HepG2 (cell line): ENCODE results near the gene ZSCAN21. TPM values are rescaled to one million over a fixed set of nuclear protein-coding genes. Genes with fewer than 3 reads are reported as not detected.

Experiments
- ATAC-seq: fragments of 200-7000 bp; cut with Tn5 transposase; 3 replicates; pipeline ENCODE4 v1.9.1; 2020; ENCODE audit warnings: mild to moderate bottlenecking, moderate library complexity
- BruUV-seq: library from RNA; stranded (reverse); fragments of 400-500 nt; replicated peaks from 2 replicates; lab custom pipeline; 2021; lab: Mats Ljungman, UMichigan
- CTCF ChIA-PET: fragments of 300-600 bp; formaldehyde crosslinking; extraction: SDS; loops from one replicate; lab custom pipeline; 2021; ENCODE audit warnings: low total read pairs, inconsistent platforms, low intra/inter-chr PET ratio; lab: Yijun Ruan, JAX
- POLR2A ChIA-PET: fragments of 350-600 bp; sonication (Branson Sonifier 250); formaldehyde crosslinking; loops from one replicate; lab custom pipeline; 2020; ENCODE audit warnings: antibody characterized with exemption, inconsistent platforms; lab: Yijun Ruan, JAX
- DNase-seq: peaks from one replicate; pipeline ENCODE4 v3.0.0-alpha.2; 2015; ENCODE audit warnings: low spot score
- FAIRE-seq: peaks from 3 replicates; lab custom pipeline; 2011; peaks lifted over from hg19 to GRCh38; lab: Jason Lieb, UNC
- H2AFZ ChIP-seq: one replicate; pipeline ENCODE4 v1.6.1; 2011; ENCODE audit warnings: low read length, inconsistent platforms
- H3K27ac ChIP-seq: fragments of 300-600 bp; 3 replicates; pipeline ENCODE4 v1.8.0; 2011; ENCODE audit warnings: mixed run types, mild to moderate bottlenecking, mixed read lengths, low read length, inconsistent platforms; ENCODE audit not compliant: insufficient read depth; ENCODE audit errors: extremely low read length
- H3K27me3 ChIP-seq, 2 experiments: fragments of 200-600 bp in 1 of 2; 2 replicates in 1 of 2; 3 replicates in 1 of 2; pipeline versions ENCODE4 v1.6.0 to v1.8.0; 2011; ENCODE audit warnings: low read length in 2 of 2, mild to moderate bottlenecking in 2 of 2, moderate library complexity in 2 of 2, inconsistent platforms in 1 of 2; ENCODE audit not compliant: insufficient read depth in 2 of 2, control insufficient read depth in 1 of 2
- H3K36me3 ChIP-seq, 2 experiments: fragments of 200-600 bp in 1 of 2; replicated peaks in 1 of 2; 2 replicates in 1 of 2; 3 replicates in 1 of 2; pipeline versions ENCODE4 v1.5.1 to v1.8.0; 2011; ENCODE audit warnings: low read length in 2 of 2, inconsistent platforms in 1 of 2; ENCODE audit not compliant: insufficient read depth in 2 of 2, control insufficient read depth in 1 of 2
- H3K4me1 ChIP-seq: 2 replicates; pipeline ENCODE4 v1.5.1; 2012; ENCODE audit warnings: low read length, inconsistent platforms; ENCODE audit not compliant: insufficient read depth
- H3K4me2 ChIP-seq: 2 replicates; pipeline ENCODE4 v1.6.0; 2011; ENCODE audit warnings: low read depth, low read length, inconsistent platforms
- H3K4me3 ChIP-seq, 3 experiments: fragments of 200-600 bp in 1 of 3; sonication (generic), shearing (Covaris generic) in 1 of 3; replicated peaks in 1 of 3; 2 replicates each; pipeline ENCODE4 v1.5.1; 2011 to 2016; ENCODE audit warnings: low read length in 3 of 3, inconsistent platforms in 2 of 3, low read depth in 2 of 3, mild to moderate bottlenecking in 2 of 3, control low read depth in 1 of 3, mixed read lengths in 1 of 3; ENCODE audit not compliant: insufficient read depth in 1 of 3
- H3K79me2 ChIP-seq: one replicate; pipeline ENCODE4 v1.6.1; 2011; ENCODE audit warnings: low read length, inconsistent platforms; ENCODE audit not compliant: insufficient read depth
- H3K9ac ChIP-seq: 2 replicates; pipeline ENCODE4 v1.6.0; 2011; ENCODE audit warnings: mild to moderate bottlenecking, low read depth, low read length, inconsistent platforms; ENCODE audit not compliant: insufficient read depth
- H3K9me3 ChIP-seq: 2 replicates; pipeline ENCODE4 v1.5.1; 2012; ENCODE audit warnings: mild to moderate bottlenecking, low read length
- H4K20me1 ChIP-seq: 2 replicates; pipeline ENCODE4 v1.6.0; 2011; ENCODE audit warnings: inconsistent platforms, mild to moderate bottlenecking, low read length, moderate library complexity; ENCODE audit not compliant: insufficient read depth
- HIVEP1 ChIP-seq: sonication (generic); formaldehyde crosslinking; IDR thresholded peaks from 2 replicates; pipeline ENCODE4 v1.4.0; 2020; ENCODE audit warnings: mild to moderate bottlenecking, missing genetic modification reagents
- NPAS2 ChIP-seq: sonication (generic); formaldehyde crosslinking; IDR thresholded peaks from 2 replicates; pipeline ENCODE4 v1.8.0; 2022; ENCODE audit warnings: mild to moderate bottlenecking, missing genetic modification reagents, borderline replicate concordance
- RBFOX2 ChIP-seq: fragments of 200-400 bp; formaldehyde crosslinking; IDR thresholded peaks from 2 replicates; pipeline ENCODE4 v1.6.1; 2017; ENCODE audit warnings: low read depth, mild to moderate bottlenecking, low read length
- RBM22 ChIP-seq: fragments of 200-400 bp; formaldehyde crosslinking; optimal IDR thresholded peaks from 2 replicates; pipeline ENCODE3; 2017; ENCODE audit warnings: mild to moderate bottlenecking, low read length, moderate library complexity
- SMYD3 ChIP-seq: sonication (generic); formaldehyde crosslinking; IDR thresholded peaks from 2 replicates; pipeline ENCODE4 v1.8.1; 2023; ENCODE audit warnings: mild to moderate bottlenecking, missing genetic modification reagents
- TBP ChIP-seq: sonication (generic); formaldehyde crosslinking; IDR thresholded peaks from 2 replicates; pipeline ENCODE4 v1.5.0; 2020; ENCODE audit warnings: missing genetic modification reagents
- ZNF12 ChIP-seq: sonication (generic); formaldehyde crosslinking; IDR thresholded peaks from 2 replicates; pipeline ENCODE4 v1.5.0; 2020; ENCODE audit warnings: missing genetic modification reagents
- ZNF703 ChIP-seq: sonication (generic); formaldehyde crosslinking; IDR thresholded peaks from 2 replicates; pipeline ENCODE4 v1.5.1; 2020; ENCODE audit warnings: missing genetic modification reagents, mild to moderate bottlenecking, moderate library complexity, borderline replicate concordance
- ZNF800 ChIP-seq: sonication (generic); formaldehyde crosslinking; IDR thresholded peaks from 2 replicates; pipeline ENCODE4 v1.4.0; 2020; ENCODE audit warnings: missing genetic modification reagents
- WGBS: methylation state at CpG from one replicate; pipeline ENCODE4 v1.1.6; 2017; ENCODE audit warnings: low lambda C conversion rate; 5-methylcytosine and 5-hydroxymethylcytosine counted together
- in situ Hi-C: cut with HindIII; loops from 2 replicates; pipeline ENCODE4 v1.10.0; 2017; ENCODE audit warnings: low pct_unique_long_range_greater_than_20kb; ENCODE audit not compliant: extremely low pct_ligation_motif_present
- intact Hi-C: fragments of 100-400 bp; cut with micrococcal nuclease; formaldehyde crosslinking; loops from one replicate; pipeline ENCODE4 v1.10.0; 2022; ENCODE audit not compliant: unreplicated experiment
- polyA plus RNA-seq, 8 experiments: library from polyadenylated mRNA; depleted of rRNA in 3 of 8; stranded (reverse) in 7 of 8; unstranded in 1 of 8; fragments of >200 nt; fragmentation: Illumina TruSeq in 4 of 8; extraction: Trizol in 4 of 8; gene quantifications; 2 replicates each; pipeline versions ENCODE4 v1.2.1 to v1.2.3, GENCODE V29; 2011 to 2016; ENCODE audit warnings: low read depth in 4 of 8, missing spikeins in 1 of 8, mixed read lengths in 1 of 8; ENCODE audit not compliant: insufficient read depth in 1 of 8
- total RNA-seq, 5 experiments: library from RNA; depleted of rRNA; stranded (reverse); fragments of >200 nt; fragmentation: Illumina TruSeq; extraction: Trizol; gene quantifications; 2 replicates each; pipeline ENCODE4 v1.2.3, GENCODE V29; 2016; ENCODE audit warnings: low read depth in 1 of 5

Gene ZSCAN21
- total and polyA plus RNA-seq, 2 of the 13 experiments (the other 11 are each of a cell fraction or from before 2014, with no cell fraction given), result 7.0 to 10.0 TPM

GRCh38 chr7:100059251-100059739 lies 9.7 kb downstream of the ZSCAN21 start (continued):
- TF ChIP-seq HIVEP1 (CRISPR knock-in tag) (no peak), SMYD3 (CRISPR knock-in tag) (no peak), ZNF800 (CRISPR knock-in tag) (no peak), ZNF12 (CRISPR knock-in tag) (no peak), ZNF703 (CRISPR knock-in tag) (no peak), TBP (CRISPR knock-in tag) (no peak), RBFOX2 (no peak)

GRCh38 chr7:100061518-100062193 lies 12.1 kb downstream of the ZSCAN21 start:
- Histone ChIP-seq H4K20me1 (no peaks in the 10 kb centered on the region), H3K36me3 (peaks cover 11 to 47% of the 10 kb centered on the region in 2 experiments), H3K27ac (no peak overlapping the region), H3K9me3 (no peaks in the 10 kb centered on the region), H3K4me3 (no peak overlapping the region), H3K27me3 (no peaks in the 10 kb centered on the region; a peak in 1 of 5 replicates), H3K4me1 (peaks cover 14% of the 10 kb centered on the region), H3K4me2 (no peak overlapping the region), H3K79me2 (no peaks in the 10 kb centered on the region), H3K9ac (no peak overlapping the region), H2AFZ (no peak overlapping the region)
- ChIA-PET CTCF (no interaction called here), POLR2A (interaction anchor here (1.0 to 1.3 kb wide), 2 partner anchors 29 to 46 kb away, joined by 4 read pairs; partner anchors contain the start of gene ZKSCAN1)
- WGBS, result 94% methylated on average over 11 of the region's 11 CpGs
- TF ChIP-seq NPAS2 (CRISPR knock-in tag) (no peak), RBM22 (peak; percentile 58)
- intact Hi-C loops, result no loop called here
- in situ Hi-C loops, result no loop called here
- ATAC-seq (no peak; the same call in 2 of the 3 replicates), FAIRE-seq (no peak), DNase-seq (no peak)
- no TSS peak for BruUV-seq
